VCaP (cell line): ENCODE results near the gene XYLT1.

Experiments
- H3K27ac ChIP-seq: fragments of 450-650 bp; 2 replicates; pipeline ENCODE4 v1.5.1; 2017
- CTCF ChIP-seq: fragments of 450-650 bp; conservative IDR thresholded peaks from 2 replicates; pipeline ENCODE4 v1.5.1; 2017; ENCODE audit warnings: mild to moderate bottlenecking, moderate library complexity

XYLT1 gene

GRCh38 chr16:17307504-17307903 lies 163.3 kb downstream of the XYLT1 start:
- H3K27ac ChIP-seq, result no peak overlapping the region
- TF ChIP-seq CTCF, result no peak

GRCh38 chr16:17306745-17307144 lies 164.0 kb downstream of the XYLT1 start:
- no peak overlapping the region; the same call in 1 of the 2 replicates for H3K27ac ChIP-seq
- no peak for TF ChIP-seq CTCF

- H3K27ac ChIP-seq, result peak overlapping the region; percentile 88
Observed at GRCh38 chr16:17306211-17306610, 164.5 kb downstream of the XYLT1 start.

- TF ChIP-seq CTCF, result no peak
- H3K27ac ChIP-seq, result peak overlapping the region; percentile 88
Observed at GRCh38 chr16:17305694-17306093, 165.1 kb downstream of the XYLT1 start.

GRCh38 chr16:17304491-17305119 lies 166.2 kb downstream of the XYLT1 start:
- TF ChIP-seq CTCF, result no peak

GRCh38 chr16:17304106-17304490 lies 166.7 kb downstream of the XYLT1 start:
- TF ChIP-seq CTCF, result no peak
- peak overlapping the region; percentile 88 for H3K27ac ChIP-seq

More at GRCh38 chr16:17304491-17305119, 166.2 kb downstream of the XYLT1 start:
- peak overlapping the region; percentile 88 for H3K27ac ChIP-seq

GRCh38 chr16:17303101-17303500 lies 167.7 kb downstream of the XYLT1 start:
- peak overlapping the region; percentile 88 for H3K27ac ChIP-seq

More at GRCh38 chr16:17303101-17303500, 167.7 kb downstream of the XYLT1 start:
- TF ChIP-seq CTCF, result no peak
